ENCODE data around the gene HOXB5. TPM values are rescaled to one million over a fixed set of nuclear protein-coding genes. Genes with fewer than 3 reads are reported as not detected.

HOXB5 gene
- total RNA-seq, 4 donors from 2014 or later = 0.15 to 0.55 TPM; not detected in 2

GRCh38 chr17:48605991-48606891 lies 12.7 kb upstream of the HOXB5 start:
- intact Hi-C loops (cut with DNase I; ENCODE audit: low total_unique reads) = no loop called here
- no peak overlapping the region for H3K4me3 ChIP-seq (ENCODE audit: low read depth, poor library complexity, severe bottlenecking)
- WGBS, 2 donors = 79 to 80% methylated on average over 41 of the region's 41 CpGs
- TF ChIP-seq, protein P1, sequence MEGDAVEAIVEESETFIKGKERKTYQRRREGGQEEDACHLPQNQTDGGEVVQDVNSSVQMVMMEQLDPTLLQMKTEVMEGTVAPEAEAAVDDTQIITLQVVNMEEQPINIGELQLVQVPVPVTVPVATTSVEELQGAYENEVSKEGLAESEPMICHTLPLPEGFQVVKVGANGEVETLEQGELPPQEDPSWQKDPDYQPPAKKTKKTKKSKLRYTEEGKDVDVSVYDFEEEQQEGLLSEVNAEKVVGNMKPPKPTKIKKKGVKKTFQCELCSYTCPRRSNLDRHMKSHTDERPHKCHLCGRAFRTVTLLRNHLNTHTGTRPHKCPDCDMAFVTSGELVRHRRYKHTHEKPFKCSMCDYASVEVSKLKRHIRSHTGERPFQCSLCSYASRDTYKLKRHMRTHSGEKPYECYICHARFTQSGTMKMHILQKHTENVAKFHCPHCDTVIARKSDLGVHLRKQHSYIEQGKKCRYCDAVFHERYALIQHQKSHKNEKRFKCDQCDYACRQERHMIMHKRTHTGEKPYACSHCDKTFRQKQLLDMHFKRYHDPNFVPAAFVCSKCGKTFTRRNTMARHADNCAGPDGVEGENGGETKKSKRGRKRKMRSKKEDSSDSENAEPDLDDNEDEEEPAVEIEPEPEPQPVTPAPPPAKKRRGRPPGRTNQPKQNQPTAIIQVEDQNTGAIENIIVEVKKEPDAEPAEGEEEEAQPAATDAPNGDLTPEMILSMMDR (IDR thresholded peaks at IDR 0.05) = no peak
- TF ChIP-seq POLR2A (IDR thresholded peaks at IDR 0.05) = no peak
- no peak for DNase-seq (ENCODE audit: low spot score in 2 of 2)

DNA sequence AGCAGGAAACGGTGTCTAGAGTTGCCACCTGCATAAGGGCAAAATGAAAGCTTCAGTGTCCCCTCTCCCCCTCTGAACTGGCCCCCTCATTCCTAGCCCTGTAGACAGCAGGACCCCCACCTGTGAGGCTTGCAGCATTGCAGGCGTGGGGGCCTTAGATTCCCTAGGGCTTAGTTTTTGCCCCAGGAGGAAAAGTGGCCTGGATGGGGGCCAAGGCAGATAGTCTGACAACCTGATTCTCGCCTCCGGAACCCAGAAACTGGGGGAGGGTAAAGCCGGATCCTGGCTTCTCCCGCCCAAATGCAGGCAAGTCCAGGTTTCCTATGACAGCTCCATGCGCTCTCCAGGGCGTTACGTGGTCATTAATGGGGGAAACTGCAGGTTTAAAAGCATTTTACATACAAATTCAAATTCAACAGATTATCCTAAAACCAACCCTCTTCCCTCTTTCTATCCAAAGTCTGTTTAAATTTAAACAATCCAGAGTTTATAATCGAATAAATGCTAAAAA lies 11.9 kb upstream of the HOXB5 start:
- H3K4me3 ChIP-seq (ENCODE audit: low read depth, poor library complexity, severe bottlenecking) = no peak overlapping the region
- intact Hi-C loops (cut with DNase I; ENCODE audit: low total_unique reads) = no loop called here
- 57 to 61% methylated on average over 10 of the region's 10 CpGs for WGBS, 2 donors
- TF ChIP-seq, protein P1 (IDR thresholded peaks at IDR 0.05) = no peak
- no peak for DNase-seq (ENCODE audit: low spot score in 2 of 2)

DNA sequence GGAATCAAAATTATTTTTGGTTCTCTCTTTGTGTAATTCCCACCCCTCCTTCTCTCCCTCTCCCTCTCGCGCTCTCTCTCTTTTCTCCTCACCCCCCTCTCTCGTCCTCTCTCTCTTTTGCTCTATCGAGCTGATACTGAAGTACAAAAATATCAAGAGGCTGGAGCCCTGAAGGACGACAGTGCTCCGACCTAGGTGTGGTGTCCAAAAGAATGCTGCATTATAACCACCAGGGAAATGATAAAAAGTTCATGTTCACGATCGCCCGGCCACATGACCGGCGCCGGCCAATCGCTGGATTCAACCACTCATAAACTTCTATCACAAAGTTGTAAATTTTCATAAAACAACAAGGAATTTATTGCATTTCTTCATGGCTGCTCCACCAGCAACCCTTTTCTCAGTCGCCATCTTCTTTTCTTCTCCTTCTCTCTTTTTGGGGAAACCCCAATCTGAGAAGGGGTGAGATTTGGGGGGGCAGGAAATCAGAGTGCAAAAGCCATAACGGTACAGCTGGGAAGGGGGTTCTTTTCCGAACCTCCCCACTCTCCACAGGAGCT lies 11.3 kb upstream of the HOXB5 start, which contains the start of gene HOXB6:
Gene HOXB6 (minus strand): TSS at position 217 of the 560 bp plus-strand sequence. CDS start 6,836 bp downstream, outside the sequence.
- WGBS, 2 donors = 14 to 19% methylated on average over 16 of the region's 16 CpGs
- TF ChIP-seq POLR2A (IDR thresholded peaks at IDR 0.05) = no peak
- TF ChIP-seq, protein P1 (IDR thresholded peaks at IDR 0.05) = no peak
- intact Hi-C loops (cut with DNase I; ENCODE audit: low total_unique reads) = no loop called here
- H3K4me3 ChIP-seq (ENCODE audit: low read depth, poor library complexity, severe bottlenecking) = peak within 1 kb of the TSS; percentile 35
- no peak for DNase-seq (ENCODE audit: low spot score in 2 of 2)

DNA sequence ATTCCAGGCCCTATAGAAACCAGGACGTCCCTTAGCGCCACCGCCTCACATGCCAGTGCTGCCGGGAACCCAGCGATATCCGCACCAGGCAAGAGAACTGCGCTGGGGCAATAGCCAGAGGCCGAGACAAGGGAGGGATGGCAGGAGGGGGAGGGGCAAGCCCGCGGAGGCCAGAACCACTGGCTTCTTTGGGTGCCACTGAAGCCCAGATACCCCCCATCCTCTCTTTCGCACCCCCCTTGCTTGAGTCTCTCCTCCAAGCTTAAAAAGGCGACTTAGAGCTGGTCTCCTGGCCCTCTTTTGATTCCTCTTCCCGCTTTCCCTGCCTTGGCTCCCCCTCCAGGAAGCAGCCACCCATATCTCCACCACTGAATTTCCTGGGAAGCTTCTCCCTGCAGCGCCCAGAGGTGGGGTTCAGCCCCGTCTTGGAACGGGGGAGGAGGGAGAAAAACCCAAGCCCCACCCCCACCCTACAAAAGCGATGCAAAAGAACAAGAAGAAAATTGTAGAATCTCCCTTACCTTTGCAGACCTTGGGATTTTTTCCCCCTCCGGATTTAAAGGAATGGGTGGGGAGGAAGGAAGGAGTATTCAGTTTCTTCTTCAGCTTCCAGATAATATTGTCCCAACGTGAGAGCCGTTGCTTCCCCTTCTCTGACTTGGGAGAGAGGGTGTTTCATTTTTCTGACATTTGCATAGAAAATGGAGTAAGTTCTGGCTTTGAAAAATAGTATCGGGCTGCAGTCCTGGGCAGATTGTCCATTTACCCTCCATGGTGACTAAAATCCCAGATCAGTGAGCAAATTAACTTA lies 10.6 kb upstream of the HOXB5 start:
- DNase-seq (ENCODE audit: low spot score in 2 of 2) = peak in 1 of 2 donors; percentile 90
- intact Hi-C loops (cut with DNase I; ENCODE audit: low total_unique reads) = no loop called here
- peak overlapping the region; percentile 35 for H3K4me3 ChIP-seq (ENCODE audit: low read depth, poor library complexity, severe bottlenecking)
- TF ChIP-seq, protein P1 (IDR thresholded peaks at IDR 0.05) = no peak
- TF ChIP-seq POLR2A (IDR thresholded peaks at IDR 0.05) = no peak
- WGBS, 2 donors = 7 to 10% methylated on average over 21 of the region's 21 CpGs

DNA sequence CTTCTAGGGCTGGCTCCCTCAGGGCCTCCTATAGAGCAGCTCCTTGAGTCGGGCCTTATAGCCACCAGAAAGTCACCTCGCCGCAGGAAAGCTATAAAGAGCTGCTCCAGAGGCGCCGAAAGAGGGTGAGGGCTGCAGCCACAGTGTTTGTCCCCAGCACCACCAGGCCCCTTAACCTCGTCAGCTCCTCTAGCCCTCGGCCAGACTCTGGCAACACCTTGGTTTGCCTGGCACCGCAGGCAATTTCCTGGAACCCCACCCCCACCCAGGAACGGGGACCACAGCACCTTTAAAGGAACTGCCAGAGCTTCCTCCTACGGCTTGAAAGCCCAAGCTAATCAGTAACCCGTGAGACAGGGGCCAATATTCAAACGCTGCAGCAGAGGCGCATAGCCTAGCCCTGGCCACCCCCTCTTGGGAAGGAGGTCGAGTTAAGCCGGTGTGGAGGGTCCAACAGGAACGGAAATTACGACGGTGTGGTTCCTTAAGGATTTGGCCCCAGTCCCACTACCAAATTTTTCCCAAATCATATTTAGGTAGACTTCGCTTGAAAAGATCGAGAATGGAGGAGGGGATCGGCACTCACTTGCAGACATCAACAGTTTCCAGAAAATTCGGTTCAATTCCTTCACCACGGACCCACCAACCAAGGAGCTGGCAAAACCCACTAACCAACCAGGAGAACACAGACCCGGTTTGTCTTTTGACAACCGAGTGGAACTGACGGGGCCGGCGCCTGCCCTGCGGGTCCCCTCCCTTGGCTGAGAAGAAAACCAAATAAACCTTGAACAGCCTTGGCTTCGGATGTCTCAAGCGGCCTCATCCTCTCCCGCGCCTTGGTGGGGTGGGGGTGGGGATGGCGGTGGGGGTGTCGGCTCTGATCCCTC lies 8.2 kb upstream of the HOXB5 start:
- intact Hi-C loops (cut with DNase I; ENCODE audit: low total_unique reads) = no loop called here
- DNase-seq (ENCODE audit: low spot score in 2 of 2) = no peak
- H3K4me3 ChIP-seq (ENCODE audit: low read depth, poor library complexity, severe bottlenecking) = no peak overlapping the region
- no peak for TF ChIP-seq POLR2A (IDR thresholded peaks at IDR 0.05)
- TF ChIP-seq, protein P1 (IDR thresholded peaks at IDR 0.05) = no peak
- WGBS, 2 donors = 35 to 46% methylated on average over 34 to 35 of the region's 35 CpGs
